Cardiac fibroblast (primary cell): Measurements from ENCODE around the gene REM1.
A peak's percentile ranks its signal among the peaks of the same experiment; 100 is the strongest.
"Not testable (repeated sequence)": the region's sequence is repeated elsewhere in the genome, so short reads cannot be mapped to it uniquely, and the experiment has no call there.

Experiments used
- DNase-seq, 2 donors: peaks; one replicate each; pipeline versions ENCODE4 v3.0.0 to v3.0.0-alpha.2; 2010; ENCODE audit warnings: low read depth in 2 of 2
- H3K4me3 ChIP-seq, 2 donors: replicated peaks in 1 of 2; 1 replicate in 1 of 2; 2 replicates in 1 of 2; pipeline ENCODE4 v1.5.1; 2011; ENCODE audit warnings: low read depth in 2 of 2, low read length in 2 of 2, mild to moderate bottlenecking in 2 of 2, moderate library complexity in 1 of 2
- CTCF ChIP-seq: IDR thresholded peaks from one replicate; pipeline ENCODE4 v1.5.1; 2011; ENCODE audit warnings: low read depth, mild to moderate bottlenecking, low read length, inconsistent platforms

Gene REM1

GRCh38 chr20:31449511-31450414 is 25.3 kb upstream of the REM1 start:
- no peak for DNase-seq
- no peak overlapping the region for H3K4me3 ChIP-seq
- no peak for TF ChIP-seq CTCF

- no peak overlapping the region for H3K4me3 ChIP-seq
- no peak for TF ChIP-seq CTCF
- DNase-seq: peak in 1 of 2 donors; percentile 14
Measured at GRCh38 chr20:31452575-31452974, 22.5 kb upstream of the REM1 start.

- TF ChIP-seq CTCF: no peak
Measured at GRCh38 chr20:31454361-31454760, 20.7 kb upstream of the REM1 start.

GRCh38 chr20:31470946-31471345 is 4.1 kb upstream of the REM1 start:
- DNase-seq, H3K4me3 ChIP-seq: not testable (repeated sequence)

More at GRCh38 chr20:31454361-31454760, 20.7 kb upstream of the REM1 start:
- DNase-seq: no peak
- no peak overlapping the region for H3K4me3 ChIP-seq

- no peak for TF ChIP-seq CTCF
- no peak overlapping the region for H3K4me3 ChIP-seq
- peak; percentile 50 to 55 for DNase-seq
Measured at GRCh38 chr20:31472395-31473330, 2.4 kb upstream of the REM1 start.

- no peak overlapping the region for H3K4me3 ChIP-seq
- no peak for TF ChIP-seq CTCF
- peak in 1 of 2 donors; percentile 69 for DNase-seq
Measured at GRCh38 chr20:31473331-31474096, 1.6 kb upstream of the REM1 start.
